GM12864 (cell line): ENCODE data around the gene THBS2.
"Not testable (repeated sequence)": the region's sequence is repeated elsewhere in the genome, so short reads cannot be mapped to it uniquely, and the experiment has no call there.

Source experiments
- DNase-seq: peaks from one replicate; pipeline ENCODE4 v3.0.0-alpha.2; 2011; ENCODE audit warnings: low read depth
- H3K4me3 ChIP-seq: 2 replicates; pipeline ENCODE4 v1.5.1; 2011; ENCODE audit warnings: mild to moderate bottlenecking, low read depth, low read length, control low read depth
- CTCF ChIP-seq: IDR thresholded peaks from 2 replicates; pipeline ENCODE4 v1.5.1; 2011; ENCODE audit warnings: low read depth, mild to moderate bottlenecking, moderate library complexity, low read length, control low read depth, inconsistent platforms; ENCODE audit errors: missing control alignments

Gene THBS2

GRCh38 chr6:169253337-169254238 is at the start of gene THBS2:
Gene THBS2 (minus strand): TSS chr6:169253846. CDS start chr6:169250784, 3,062 bp downstream.
- DNase-seq = no peak
- no peak within 1 kb of the TSS for H3K4me3 ChIP-seq
- no peak for TF ChIP-seq CTCF

- no peak for DNase-seq
- no peak for TF ChIP-seq CTCF
Measured at GRCh38 chr6:169302716-169303115, 49.1 kb upstream of the THBS2 start.

GRCh38 chr6:169302255-169302654 is 48.6 kb upstream of the THBS2 start:
- DNase-seq = no peak
- no peak overlapping the region for H3K4me3 ChIP-seq
- no peak for TF ChIP-seq CTCF

More at GRCh38 chr6:169302716-169303115, 49.1 kb upstream of the THBS2 start:
- H3K4me3 ChIP-seq = no peak overlapping the region

GRCh38 chr6:169300916-169301315 is 47.3 kb upstream of the THBS2 start:
- no peak for TF ChIP-seq CTCF
- H3K4me3 ChIP-seq = no peak overlapping the region
- no peak for DNase-seq

GRCh38 chr6:169298626-169299025 is 45.0 kb upstream of the THBS2 start:
- not testable (repeated sequence) for H3K4me3 ChIP-seq, DNase-seq

- no peak for TF ChIP-seq CTCF
- no peak overlapping the region for H3K4me3 ChIP-seq
- no peak for DNase-seq
Measured at GRCh38 chr6:169296622-169297021, 43.0 kb upstream of the THBS2 start.

GRCh38 chr6:169296170-169296569 is 42.5 kb upstream of the THBS2 start:
- no peak for DNase-seq

More at GRCh38 chr6:169296170-169296569, 42.5 kb upstream of the THBS2 start:
- no peak overlapping the region for H3K4me3 ChIP-seq
- no peak for TF ChIP-seq CTCF
